Neural cell (in vitro differentiated cells): ENCODE data around the gene DGKB.

Experiments used
- EP300 ChIP-seq: fragments of 450-650 bp; conservative IDR thresholded peaks from 2 replicates; pipeline ENCODE4 v1.6.1; 2014; ENCODE audit warnings: antibody characterized with exemption, mild to moderate bottlenecking, moderate library complexity; ENCODE audit not compliant: poor library complexity, severe bottlenecking
- EZH2 ChIP-seq: fragments of 200-600, 300-800 bp; shearing (Covaris generic), sonication (generic); IDR thresholded peaks from 2 replicates; pipeline ENCODE4 v1.6.1; 2014; ENCODE audit warnings: antibody characterized with exemption, low read length, borderline replicate concordance, mild to moderate bottlenecking; ENCODE audit not compliant: insufficient read depth, poor library complexity, severe bottlenecking
- MXI1 ChIP-seq: fragments of 450-650 bp; conservative IDR thresholded peaks from 2 replicates; pipeline ENCODE4 v1.6.1; 2014; ENCODE audit warnings: antibody characterized with exemption, mild to moderate bottlenecking; ENCODE audit not compliant: poor library complexity, severe bottlenecking
- POLR2AphosphoS5 ChIP-seq: IDR thresholded peaks from 2 replicates; pipeline ENCODE4 v1.6.1; 2012
- RAD21 ChIP-seq: fragments of 450-650 bp; conservative IDR thresholded peaks from 2 replicates; pipeline ENCODE4 v1.6.1; 2014; ENCODE audit warnings: antibody characterized with exemption, mild to moderate bottlenecking, moderate library complexity
- SMC3 ChIP-seq: fragments of 450-650 bp; conservative IDR thresholded peaks from 2 replicates; pipeline ENCODE4 v1.6.1; 2014; ENCODE audit warnings: antibody characterized with exemption, mild to moderate bottlenecking, moderate library complexity; ENCODE audit not compliant: poor library complexity
- TAF1 ChIP-seq: IDR thresholded peaks from 2 replicates; pipeline ENCODE4 v1.6.1; 2012; ENCODE audit warnings: low read depth
- TF ChIP-seq, protein P1 (sequence below): fragments of 450-650 bp; IDR thresholded peaks from 2 replicates; pipeline ENCODE4 v1.5.1; 2014; ENCODE audit warnings: antibody characterized with exemption, mild to moderate bottlenecking, moderate library complexity; ENCODE audit not compliant: poor library complexity, severe bottlenecking
- TF ChIP-seq, protein P2 (sequence below): IDR thresholded peaks from 2 replicates; pipeline ENCODE4 v1.6.1; 2012; ENCODE audit warnings: borderline replicate concordance

DNA sequence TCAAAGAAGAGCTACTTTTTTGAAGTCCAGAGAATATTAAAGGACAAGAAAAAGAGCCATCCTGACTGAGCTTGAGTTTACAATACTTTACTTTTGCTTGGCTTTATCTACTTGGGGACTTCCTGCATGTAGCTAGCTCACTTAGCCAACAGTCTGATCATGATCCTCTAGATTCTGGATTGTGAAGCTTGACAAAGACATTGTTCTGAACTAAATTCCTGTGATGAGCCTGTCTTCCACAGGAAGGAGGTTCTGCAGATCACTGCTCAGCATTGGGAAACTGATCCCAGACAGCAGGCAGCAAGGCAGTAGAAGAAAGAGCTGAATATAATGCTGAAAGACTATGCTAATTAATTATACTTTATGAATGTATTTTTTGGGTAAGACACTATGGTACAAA lies 296.4 kb downstream of the DGKB start:
- TF ChIP-seq POLR2AphosphoS5 (no peak), SMC3 (no peak), RAD21 (no peak), EP300 (no peak), EZH2 (no peak), TAF1 (no peak), MXI1 (no peak)
- TF ChIP-seq, protein P1, sequence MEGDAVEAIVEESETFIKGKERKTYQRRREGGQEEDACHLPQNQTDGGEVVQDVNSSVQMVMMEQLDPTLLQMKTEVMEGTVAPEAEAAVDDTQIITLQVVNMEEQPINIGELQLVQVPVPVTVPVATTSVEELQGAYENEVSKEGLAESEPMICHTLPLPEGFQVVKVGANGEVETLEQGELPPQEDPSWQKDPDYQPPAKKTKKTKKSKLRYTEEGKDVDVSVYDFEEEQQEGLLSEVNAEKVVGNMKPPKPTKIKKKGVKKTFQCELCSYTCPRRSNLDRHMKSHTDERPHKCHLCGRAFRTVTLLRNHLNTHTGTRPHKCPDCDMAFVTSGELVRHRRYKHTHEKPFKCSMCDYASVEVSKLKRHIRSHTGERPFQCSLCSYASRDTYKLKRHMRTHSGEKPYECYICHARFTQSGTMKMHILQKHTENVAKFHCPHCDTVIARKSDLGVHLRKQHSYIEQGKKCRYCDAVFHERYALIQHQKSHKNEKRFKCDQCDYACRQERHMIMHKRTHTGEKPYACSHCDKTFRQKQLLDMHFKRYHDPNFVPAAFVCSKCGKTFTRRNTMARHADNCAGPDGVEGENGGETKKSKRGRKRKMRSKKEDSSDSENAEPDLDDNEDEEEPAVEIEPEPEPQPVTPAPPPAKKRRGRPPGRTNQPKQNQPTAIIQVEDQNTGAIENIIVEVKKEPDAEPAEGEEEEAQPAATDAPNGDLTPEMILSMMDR = no peak
- TF ChIP-seq, protein P2, sequence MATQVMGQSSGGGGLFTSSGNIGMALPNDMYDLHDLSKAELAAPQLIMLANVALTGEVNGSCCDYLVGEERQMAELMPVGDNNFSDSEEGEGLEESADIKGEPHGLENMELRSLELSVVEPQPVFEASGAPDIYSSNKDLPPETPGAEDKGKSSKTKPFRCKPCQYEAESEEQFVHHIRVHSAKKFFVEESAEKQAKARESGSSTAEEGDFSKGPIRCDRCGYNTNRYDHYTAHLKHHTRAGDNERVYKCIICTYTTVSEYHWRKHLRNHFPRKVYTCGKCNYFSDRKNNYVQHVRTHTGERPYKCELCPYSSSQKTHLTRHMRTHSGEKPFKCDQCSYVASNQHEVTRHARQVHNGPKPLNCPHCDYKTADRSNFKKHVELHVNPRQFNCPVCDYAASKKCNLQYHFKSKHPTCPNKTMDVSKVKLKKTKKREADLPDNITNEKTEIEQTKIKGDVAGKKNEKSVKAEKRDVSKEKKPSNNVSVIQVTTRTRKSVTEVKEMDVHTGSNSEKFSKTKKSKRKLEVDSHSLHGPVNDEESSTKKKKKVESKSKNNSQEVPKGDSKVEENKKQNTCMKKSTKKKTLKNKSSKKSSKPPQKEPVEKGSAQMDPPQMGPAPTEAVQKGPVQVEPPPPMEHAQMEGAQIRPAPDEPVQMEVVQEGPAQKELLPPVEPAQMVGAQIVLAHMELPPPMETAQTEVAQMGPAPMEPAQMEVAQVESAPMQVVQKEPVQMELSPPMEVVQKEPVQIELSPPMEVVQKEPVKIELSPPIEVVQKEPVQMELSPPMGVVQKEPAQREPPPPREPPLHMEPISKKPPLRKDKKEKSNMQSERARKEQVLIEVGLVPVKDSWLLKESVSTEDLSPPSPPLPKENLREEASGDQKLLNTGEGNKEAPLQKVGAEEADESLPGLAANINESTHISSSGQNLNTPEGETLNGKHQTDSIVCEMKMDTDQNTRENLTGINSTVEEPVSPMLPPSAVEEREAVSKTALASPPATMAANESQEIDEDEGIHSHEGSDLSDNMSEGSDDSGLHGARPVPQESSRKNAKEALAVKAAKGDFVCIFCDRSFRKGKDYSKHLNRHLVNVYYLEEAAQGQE = no peak
